ENCODE measurements around the gene MYBPHL. TPM values are rescaled to one million over a fixed set of nuclear protein-coding genes. Genes with fewer than 3 reads are reported as not detected.
"Not testable (repeated sequence)": the region's sequence is repeated elsewhere in the genome, so short reads cannot be mapped to it uniquely, and the experiment has no call there.

MYBPHL gene
- polyA plus RNA-seq, 4 donors, result 0.16 to 24.1 TPM; not detected in 2

- Histone ChIP-seq H3K4me3 (ENCODE audit: low read depth in 1 of 3, low read length in 3 of 3) (no peak overlapping the region), H3K4me1 (ENCODE audit: control insufficient read depth in 3 of 3, insufficient read depth in 2 of 3, low read depth in 1 of 3, low read length in 2 of 3) (peaks cover 0 to 9% (median 0%) of the 10 kb centered on the region in 3 donors), H3K27ac (ENCODE audit: low read depth in 1 of 3, low read length in 2 of 3) (no peak overlapping the region), H3K9me3 (ENCODE audit: control insufficient read depth in 2 of 2, insufficient read depth in 1 of 2, low read depth in 1 of 2, low read length in 1 of 2) (no peaks in the 10 kb centered on the region), H3K27me3 (ENCODE audit: control insufficient read depth in 3 of 3, insufficient read depth in 3 of 3, low read length in 3 of 3) (no peaks in the 10 kb centered on the region), H3K36me3 (ENCODE audit: control insufficient read depth in 3 of 3, insufficient read depth in 2 of 3, low read depth in 1 of 3, low read length in 3 of 3) (no peaks in the 10 kb centered on the region)
- DNase-seq (no peak), FAIRE-seq (no peak)
- 58 to 68% (median 61%) methylated on average over 4 of the region's 4 CpGs for WGBS, 3 donors
Measured at GRCh38 chr1:109294481-109294880, 12.3 kb downstream of the MYBPHL start.

- no peaks in the 10 kb centered on the region for H3K9me3 ChIP-seq (ENCODE audit: control insufficient read depth in 2 of 2, insufficient read depth in 1 of 2, low read depth in 1 of 2, low read length in 1 of 2)
- no peak for DNase-seq
- no peaks in the 10 kb centered on the region for H3K27me3 ChIP-seq (ENCODE audit: control insufficient read depth in 3 of 3, insufficient read depth in 3 of 3, low read length in 3 of 3)
- no peak overlapping the region for H3K4me3 ChIP-seq (ENCODE audit: low read depth in 1 of 3, low read length in 3 of 3)
- H3K36me3 ChIP-seq (ENCODE audit: control insufficient read depth in 3 of 3, insufficient read depth in 2 of 3, low read depth in 1 of 3, low read length in 3 of 3), result no peaks in the 10 kb centered on the region
- no peak for FAIRE-seq
- H3K4me1 ChIP-seq (ENCODE audit: control insufficient read depth in 3 of 3, insufficient read depth in 2 of 3, low read depth in 1 of 3, low read length in 2 of 3), result no peaks in the 10 kb centered on the region
- no peak overlapping the region for H3K27ac ChIP-seq (ENCODE audit: low read depth in 1 of 3, low read length in 2 of 3)
- 61 to 68% (median 63%) methylated on average over 2 of the region's 2 CpGs for WGBS, 3 donors
Measured at GRCh38 chr1:109293026-109293425, 13.8 kb downstream of the MYBPHL start.

DNA sequence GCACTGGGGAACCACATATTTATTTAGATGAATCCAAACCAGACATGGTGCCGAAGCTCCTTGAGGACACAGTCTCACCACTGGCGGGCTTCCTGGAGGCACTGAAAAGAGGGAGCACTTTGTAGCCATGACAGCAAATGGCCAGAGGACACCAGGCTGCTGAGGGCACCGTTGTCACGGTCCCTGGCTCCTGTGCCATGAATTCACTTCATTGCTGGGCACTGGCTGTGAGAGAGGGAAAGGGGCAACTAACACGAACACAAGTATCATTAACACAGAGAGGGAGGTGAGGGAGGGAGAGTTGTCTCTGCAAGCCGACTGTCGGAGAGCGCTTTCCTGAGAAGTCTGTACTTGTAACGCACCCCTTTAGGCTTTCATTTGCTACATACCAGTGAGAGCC is 14.4 kb downstream of the MYBPHL start:
- FAIRE-seq, result no peak
- Histone ChIP-seq H3K4me1 (ENCODE audit: control insufficient read depth in 3 of 3, insufficient read depth in 2 of 3, low read depth in 1 of 3, low read length in 2 of 3) (no peaks in the 10 kb centered on the region), H3K9me3 (ENCODE audit: control insufficient read depth in 2 of 2, insufficient read depth in 1 of 2, low read depth in 1 of 2, low read length in 1 of 2) (no peaks in the 10 kb centered on the region), H3K27ac (ENCODE audit: low read depth in 1 of 3, low read length in 2 of 3) (no peak overlapping the region), H3K36me3 (ENCODE audit: control insufficient read depth in 3 of 3, insufficient read depth in 2 of 3, low read depth in 1 of 3, low read length in 3 of 3) (no peaks in the 10 kb centered on the region), H3K27me3 (ENCODE audit: control insufficient read depth in 3 of 3, insufficient read depth in 3 of 3, low read length in 3 of 3) (no peaks in the 10 kb centered on the region), H3K4me3 (ENCODE audit: low read depth in 1 of 3, low read length in 3 of 3) (no peak overlapping the region)
- 74 to 84% (median 78%) methylated on average over 9 of the region's 9 CpGs for WGBS, 3 donors
- DNase-seq, result no peak

DNA sequence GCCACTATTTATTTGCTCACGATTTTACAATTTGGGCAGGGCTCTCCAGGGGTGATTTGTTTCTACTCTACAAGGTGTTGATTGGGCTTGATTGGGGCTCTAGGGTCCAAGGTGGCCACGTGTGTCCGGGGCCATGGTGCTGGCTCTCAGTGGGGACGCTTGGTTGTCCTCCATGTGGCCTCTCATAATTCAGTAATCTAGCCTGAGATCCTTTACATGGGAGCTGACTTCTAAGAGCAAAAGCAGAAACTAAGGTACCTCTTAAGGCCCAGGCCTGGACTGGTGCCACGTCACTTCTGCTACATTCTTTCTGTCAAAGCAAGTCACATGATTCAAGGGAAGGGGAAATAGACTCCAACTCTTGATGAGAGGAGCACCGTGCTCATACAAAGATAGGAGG is 15.8 kb downstream of the MYBPHL start:
- WGBS, 3 donors, result 53 to 66% (median 54%) methylated on average over 6 of the region's 6 CpGs
- Histone ChIP-seq H3K4me1 (ENCODE audit: control insufficient read depth in 3 of 3, insufficient read depth in 2 of 3, low read depth in 1 of 3, low read length in 2 of 3) (no peaks in the 10 kb centered on the region), H3K27ac (ENCODE audit: low read depth in 1 of 3, low read length in 2 of 3) (no peak overlapping the region), H3K4me3 (ENCODE audit: low read depth in 1 of 3, low read length in 3 of 3) (no peak overlapping the region), H3K27me3 (ENCODE audit: control insufficient read depth in 3 of 3, insufficient read depth in 3 of 3, low read length in 3 of 3) (no peaks in the 10 kb centered on the region), H3K9me3 (ENCODE audit: control insufficient read depth in 2 of 2, insufficient read depth in 1 of 2, low read depth in 1 of 2, low read length in 1 of 2) (no peaks in the 10 kb centered on the region), H3K36me3 (ENCODE audit: control insufficient read depth in 3 of 3, insufficient read depth in 2 of 3, low read depth in 1 of 3, low read length in 3 of 3) (no peaks in the 10 kb centered on the region)
- DNase-seq (no peak), FAIRE-seq (no peak)

DNA sequence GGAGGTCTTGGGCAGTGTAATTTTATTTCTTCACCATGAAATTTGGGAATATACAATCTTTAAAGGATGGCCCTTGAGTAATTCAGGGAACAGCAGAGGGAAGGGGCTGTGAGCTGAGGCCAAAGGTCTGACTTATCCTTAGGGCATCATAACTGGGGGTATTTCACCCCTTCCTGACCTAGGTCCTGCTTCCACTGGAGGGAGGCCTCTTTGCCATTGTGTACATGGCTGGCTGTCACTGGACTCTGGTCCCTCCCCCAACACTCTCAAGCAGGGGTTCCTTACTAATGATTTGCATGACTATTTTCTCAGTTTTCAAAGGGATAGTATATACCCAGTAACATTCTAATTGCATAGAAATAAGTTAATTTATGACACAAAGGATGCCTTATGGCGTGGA is 16.7 kb downstream of the MYBPHL start:
- WGBS, 3 donors, result 83 to 92% (median 89%) methylated on average over 1 of the region's 1 CpG
- H3K4me1 ChIP-seq (ENCODE audit: control insufficient read depth in 3 of 3, insufficient read depth in 2 of 3, low read depth in 1 of 3, low read length in 2 of 3), result no peaks in the 10 kb centered on the region

GRCh38 chr1:109286762-109287161 is 20.0 kb downstream of the MYBPHL start:
- peaks cover 0 to 15% (median 4%) of the 10 kb centered on the region in 3 donors for H3K4me1 ChIP-seq (ENCODE audit: control insufficient read depth in 3 of 3, insufficient read depth in 2 of 3, low read depth in 1 of 3, low read length in 2 of 3)
- not testable (repeated sequence) for H3K27me3 ChIP-seq (ENCODE audit: control insufficient read depth in 3 of 3, insufficient read depth in 3 of 3, low read length in 3 of 3); H3K36me3 ChIP-seq (ENCODE audit: control insufficient read depth in 3 of 3, insufficient read depth in 2 of 3, low read depth in 1 of 3, low read length in 3 of 3); FAIRE-seq; H3K27ac ChIP-seq (ENCODE audit: low read depth in 1 of 3, low read length in 2 of 3); H3K9me3 ChIP-seq (ENCODE audit: control insufficient read depth in 2 of 2, insufficient read depth in 1 of 2, low read depth in 1 of 2, low read length in 1 of 2); DNase-seq; H3K4me3 ChIP-seq (ENCODE audit: low read depth in 1 of 3, low read length in 3 of 3)
- 90 to 93% (median 91%) methylated on average over 5 of the region's 5 CpGs for WGBS, 3 donors

More for the DNA sequence above, 16.7 kb downstream of the MYBPHL start:
- FAIRE-seq (no peak), DNase-seq (no peak)
- no peaks in the 10 kb centered on the region for H3K36me3 ChIP-seq (ENCODE audit: control insufficient read depth in 3 of 3, insufficient read depth in 2 of 3, low read depth in 1 of 3, low read length in 3 of 3)
- no peak overlapping the region for H3K27ac ChIP-seq (ENCODE audit: low read depth in 1 of 3, low read length in 2 of 3)
- H3K9me3 ChIP-seq (ENCODE audit: control insufficient read depth in 2 of 2, insufficient read depth in 1 of 2, low read depth in 1 of 2, low read length in 1 of 2), result no peaks in the 10 kb centered on the region
- no peaks in the 10 kb centered on the region for H3K27me3 ChIP-seq (ENCODE audit: control insufficient read depth in 3 of 3, insufficient read depth in 3 of 3, low read length in 3 of 3)
- H3K4me3 ChIP-seq (ENCODE audit: low read depth in 1 of 3, low read length in 3 of 3), result no peak overlapping the region

DNA sequence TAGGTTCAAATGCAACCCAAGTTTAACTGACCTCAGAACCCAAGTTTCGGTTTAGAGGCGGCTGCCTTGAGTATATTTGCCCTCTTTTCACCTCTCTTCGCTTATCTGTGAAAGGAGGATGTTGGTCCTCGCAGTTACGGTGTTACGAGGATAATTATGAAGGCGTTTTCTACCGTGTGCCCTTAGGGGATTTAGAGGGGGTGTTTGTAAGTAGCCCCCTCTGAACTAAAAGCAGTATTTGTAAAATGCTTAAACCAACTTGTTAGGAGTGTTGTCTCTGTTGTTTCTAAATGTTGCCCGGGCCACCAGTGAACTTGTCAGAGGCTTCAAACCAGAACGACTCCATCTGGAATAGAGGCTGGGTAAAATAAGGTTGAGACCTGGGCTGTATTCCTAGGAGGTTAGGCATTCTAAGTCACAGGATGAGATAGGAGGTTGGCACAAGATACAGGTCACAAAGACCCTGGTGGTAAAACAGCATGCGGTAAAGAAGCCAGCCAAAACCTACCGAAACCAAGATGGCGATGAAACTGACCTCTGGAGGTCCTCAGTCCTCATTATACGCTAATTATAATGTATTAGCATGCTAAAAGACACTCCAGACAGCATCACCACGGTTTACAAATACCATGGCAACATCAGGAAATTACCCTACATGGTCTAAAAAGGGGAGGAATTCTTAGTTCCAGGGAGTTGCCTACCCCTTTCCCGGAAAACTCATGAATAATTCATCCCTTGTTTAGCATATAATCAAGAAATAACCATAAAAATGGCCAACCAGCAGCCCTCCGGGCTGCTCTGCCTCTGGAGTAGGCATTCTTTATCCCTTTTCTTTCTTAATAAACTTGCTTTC is 22.8 kb downstream of the MYBPHL start:
- Histone ChIP-seq H3K4me1 (ENCODE audit: control insufficient read depth in 3 of 3, insufficient read depth in 2 of 3, low read depth in 1 of 3, low read length in 2 of 3) (peaks cover 0 to 18% (median 4%) of the 10 kb centered on the region in 3 donors), H3K4me3 (ENCODE audit: low read depth in 1 of 3, low read length in 3 of 3) (peak overlapping the region; percentile 45 to 84 (median 59)), H3K36me3 (ENCODE audit: control insufficient read depth in 3 of 3, insufficient read depth in 2 of 3, low read depth in 1 of 3, low read length in 3 of 3) (peaks cover 0 to 12% (median 0%) of the 10 kb centered on the region in 3 donors), H3K27me3 (ENCODE audit: control insufficient read depth in 3 of 3, insufficient read depth in 3 of 3, low read length in 3 of 3) (no peaks in the 10 kb centered on the region), H3K9me3 (ENCODE audit: control insufficient read depth in 2 of 2, insufficient read depth in 1 of 2, low read depth in 1 of 2, low read length in 1 of 2) (no peaks in the 10 kb centered on the region), H3K27ac (ENCODE audit: low read depth in 1 of 3, low read length in 2 of 3) (peak overlapping the region; percentile 64 to 88 (median 85))
- no peak for DNase-seq
- WGBS, 3 donors, result 37 to 50% (median 44%) methylated on average over 17 of the region's 17 CpGs
- FAIRE-seq, result no peak

DNA sequence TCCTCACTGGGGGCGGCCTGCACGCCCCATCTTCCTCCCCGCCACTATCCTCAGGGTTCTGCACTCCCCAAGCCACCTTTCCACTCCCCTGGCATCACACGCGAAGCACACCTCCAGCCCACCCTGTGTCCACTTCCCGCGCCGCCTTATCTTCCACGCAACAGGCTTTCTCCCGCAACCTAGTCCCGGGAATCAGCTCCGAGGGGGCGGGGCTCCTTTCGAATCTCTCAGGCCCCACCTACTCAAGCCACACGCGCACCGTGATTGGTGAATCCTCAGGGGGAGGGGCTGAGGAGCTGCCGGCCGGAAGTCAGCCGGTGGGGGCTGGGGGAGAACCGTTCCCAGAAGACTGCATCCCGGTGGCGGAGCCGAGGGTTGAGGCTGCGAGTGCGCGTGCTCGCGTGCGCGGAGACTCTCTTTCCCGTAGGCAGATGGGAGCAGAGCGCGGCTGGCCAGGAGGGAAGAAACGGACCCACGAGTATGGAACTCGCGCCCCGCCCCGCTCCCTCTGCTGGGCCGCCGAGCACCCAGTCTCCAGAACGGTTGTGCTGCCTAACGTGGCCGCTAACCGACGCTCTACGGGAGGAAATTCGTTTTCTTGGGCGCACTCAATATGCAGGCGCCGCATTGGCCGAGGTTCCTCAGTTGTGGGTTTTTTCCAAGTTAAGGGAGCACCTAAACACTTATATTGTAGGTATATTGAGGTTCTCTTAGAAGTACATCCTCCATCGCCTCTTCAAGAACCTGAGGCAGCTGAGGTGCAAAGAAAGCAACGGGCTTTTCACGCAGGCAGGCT is 23.7 kb downstream of the MYBPHL start, which contains the start of gene PSRC1:
TSS of gene PSRC1 (minus strand) at position 194 of the 796 bp plus-strand sequence.
- 0 to 1% (median 1%) methylated on average over 49 to 56 of the region's 56 CpGs for WGBS, 3 donors
- H3K9me3 ChIP-seq (ENCODE audit: control insufficient read depth in 2 of 2, insufficient read depth in 1 of 2, low read depth in 1 of 2, low read length in 1 of 2), result no peaks in the 10 kb centered on the region
- H3K27me3 ChIP-seq (ENCODE audit: control insufficient read depth in 3 of 3, insufficient read depth in 3 of 3, low read length in 3 of 3), result no peaks in the 10 kb centered on the region
- peak within 1 kb of the TSS; percentile 64 to 88 (median 85) for H3K27ac ChIP-seq (ENCODE audit: low read depth in 1 of 3, low read length in 2 of 3)
- DNase-seq (peak; percentile 98), FAIRE-seq (no peak)
- peaks cover 0 to 25% (median 4%) of the 10 kb centered on the region in 3 donors for H3K4me1 ChIP-seq (ENCODE audit: control insufficient read depth in 3 of 3, insufficient read depth in 2 of 3, low read depth in 1 of 3, low read length in 2 of 3)
- H3K36me3 ChIP-seq (ENCODE audit: control insufficient read depth in 3 of 3, insufficient read depth in 2 of 3, low read depth in 1 of 3, low read length in 3 of 3), result peaks cover 0 to 15% (median 0%) of the 10 kb centered on the region in 3 donors
- H3K4me3 ChIP-seq (ENCODE audit: low read depth in 1 of 3, low read length in 3 of 3), result peak within 1 kb of the TSS; percentile 45 to 84 (median 59)

All from small intestine (tissue), 7 donors.